A549 (cell line): ENCODE measurements around the gene RASA2. TPM values are rescaled to one million over a fixed set of nuclear protein-coding genes. Genes with fewer than 3 reads are reported as not detected.
"Not testable (repeated sequence)": the region's sequence is repeated elsewhere in the genome, so short reads cannot be mapped to it uniquely, and the experiment has no call there.

Source experiments
- ATAC-seq, 2 experiments: fragments of 200-7000 bp in 1 of 2; fragments of >200 bp in 1 of 2; cut with Nextera tagmentation in 1 of 2; cut with Tn5 transposase in 1 of 2; 3 replicates each; pipeline versions ENCODE4 v1.8.0 to v1.9.1; 2018 to 2020; ENCODE audit warnings: mild to moderate bottlenecking in 1 of 2, moderate library complexity in 1 of 2
- CTCF ChIA-PET: fragments of 300-600 bp; sonication (Branson Sonifier 250); formaldehyde crosslinking; extraction: SDS; loops from one replicate; lab custom pipeline; 2021; ENCODE audit warnings: antibody characterized with exemption, inconsistent platforms; lab: Yijun Ruan, JAX
- POLR2A ChIA-PET: fragments of 350-600 bp; formaldehyde crosslinking; extraction: SDS; loops from one replicate; lab custom pipeline; 2021; ENCODE audit warnings: antibody characterized with exemption, inconsistent platforms; lab: Yijun Ruan, JAX
- DNase-seq, 2 experiments: peaks; one replicate each; pipeline versions ENCODE4 v3.0.0 to v3.0.0-alpha.2; 2011 to 2016; ENCODE audit warnings: low read depth in 1 of 2, low spot score in 1 of 2
- FAIRE-seq: peaks from 2 replicates; lab custom pipeline; 2011; peaks lifted over from hg19 to GRCh38; lab: Jason Lieb, UNC
- H3K27ac ChIP-seq, 2 experiments: fragments of >200 bp; sonication (Bioruptor Twin); formaldehyde crosslinking; 3 replicates each; pipeline ENCODE4 v1.5.1; 2016 to 2017
- H3K4me1 ChIP-seq: fragments of >200 bp; sonication (Bioruptor Twin); formaldehyde crosslinking; 3 replicates; pipeline ENCODE4 v1.6.1; 2016
- H3K4me2 ChIP-seq: fragments of >200 bp; sonication (Bioruptor Twin); formaldehyde crosslinking; 3 replicates; pipeline ENCODE4 v1.6.1; 2016
- H3K4me3 ChIP-seq: fragments of >200 bp; sonication (Bioruptor Twin); formaldehyde crosslinking; 3 replicates; pipeline ENCODE4 v1.5.1; 2016
- H3K9me3 ChIP-seq: fragments of >200 bp; sonication (Bioruptor Twin); formaldehyde crosslinking; 3 replicates; pipeline ENCODE4 v1.6.1; 2016
- BHLHE40 ChIP-seq: IDR thresholded peaks from 2 replicates; pipeline ENCODE4 v1.6.1; 2012; ENCODE audit warnings: low read depth, low read length, inconsistent platforms
- CBX2 ChIP-seq: fragments of 200-600 bp; sonication (generic); IDR thresholded peaks from 2 replicates; pipeline ENCODE4 v1.6.1; 2016; ENCODE audit warnings: low read depth, mild to moderate bottlenecking, borderline replicate concordance
- CHD2 ChIP-seq: fragments of 150-350 bp; IDR thresholded peaks from 2 replicates; pipeline ENCODE4 v1.6.1; 2014; ENCODE audit warnings: low read length; ENCODE audit not compliant: partially characterized antibody
- EP300 ChIP-seq, 2 experiments: fragments of >200 bp; sonication (Bioruptor Twin); formaldehyde crosslinking; IDR thresholded peaks; 2 replicates in 1 of 2; 3 replicates in 1 of 2; pipeline ENCODE4 v1.6.1; 2016 to 2017
- FOXS1 ChIP-seq: fragments of 250-450 bp; sonication (Bioruptor Pico); IDR thresholded peaks from 2 replicates; pipeline ENCODE4 v1.5.0; 2020; ENCODE audit warnings: mild to moderate bottlenecking, moderate library complexity
- HEYL ChIP-seq: fragments of 250-450 bp; sonication (Bioruptor Pico); IDR thresholded peaks from 2 replicates; pipeline ENCODE4 v1.8.0; 2021; ENCODE audit warnings: mild to moderate bottlenecking, moderate library complexity
- JUNB ChIP-seq: fragments of >200 bp; sonication (Bioruptor Twin); formaldehyde crosslinking; IDR thresholded peaks from 2 replicates; pipeline ENCODE4 v1.6.1; 2016
- MAFK ChIP-seq: fragments of 450-650 bp; IDR thresholded peaks from 2 replicates; pipeline ENCODE4 v1.6.1; 2014; ENCODE audit not compliant: partially characterized antibody
- RARB ChIP-seq: fragments of 250-450 bp; sonication (Bioruptor Pico); IDR thresholded peaks from 2 replicates; pipeline ENCODE4 v1.8.0; 2021; ENCODE audit warnings: mild to moderate bottlenecking, moderate library complexity
- WGBS: methylation state at CpG from one replicate; pipeline ENCODE4 v1.1.6; 2017; ENCODE audit errors: missing lambda C conversion rate; 5-methylcytosine and 5-hydroxymethylcytosine counted together
- polyA plus RNA-seq, 4 experiments: library from polyadenylated mRNA; depleted of rRNA in 3 of 4; stranded (reverse); fragments of >200 nt; fragmentation: RNase III in 1 of 4; extraction: RNeasy Plus Mini Kit Qiagen cat#74134 plus additional on column Dnase treatment in 1 of 4; gene quantifications; 2 replicates in 3 of 4; 3 replicates in 1 of 4; pipeline ENCODE4 v1.2.3, GENCODE V29; 2011 to 2017
- TF ChIP-seq, protein P1 (sequence below): fragments of 250-450 bp; sonication (Bioruptor Pico); IDR thresholded peaks from 2 replicates; pipeline ENCODE4 v1.5.0; 2020; ENCODE audit warnings: low read depth, mild to moderate bottlenecking, moderate library complexity
- TF ChIP-seq, protein P2 (sequence below): IDR thresholded peaks from 2 replicates; pipeline ENCODE4 v1.6.1; 2012; ENCODE audit warnings: low read depth, borderline replicate concordance
- TF ChIP-seq, protein P3 (sequence below): fragments of 450-650 bp; IDR thresholded peaks from 2 replicates; pipeline ENCODE4 v1.6.1; 2014; ENCODE audit warnings: antibody characterized with exemption
- TF ChIP-seq, protein P4 (sequence below): fragments of >200 bp; sonication (Bioruptor Twin); formaldehyde crosslinking; IDR thresholded peaks from 3 replicates; pipeline ENCODE4 v1.5.1; 2016
- TF ChIP-seq, protein P5 (sequence below): IDR thresholded peaks from 2 replicates; pipeline ENCODE4 v1.6.1; 2012
- TF ChIP-seq, protein P6 (sequence below): fragments of 150-350 bp; IDR thresholded peaks from 2 replicates; pipeline ENCODE4 v1.6.1; 2014; ENCODE audit warnings: low read depth, mild to moderate bottlenecking, low read length

RASA2 gene
- polyA plus RNA-seq, 2 of the 4 experiments (the other 2 are of a cell fraction) = 6.7 to 12.0 TPM

DNA sequence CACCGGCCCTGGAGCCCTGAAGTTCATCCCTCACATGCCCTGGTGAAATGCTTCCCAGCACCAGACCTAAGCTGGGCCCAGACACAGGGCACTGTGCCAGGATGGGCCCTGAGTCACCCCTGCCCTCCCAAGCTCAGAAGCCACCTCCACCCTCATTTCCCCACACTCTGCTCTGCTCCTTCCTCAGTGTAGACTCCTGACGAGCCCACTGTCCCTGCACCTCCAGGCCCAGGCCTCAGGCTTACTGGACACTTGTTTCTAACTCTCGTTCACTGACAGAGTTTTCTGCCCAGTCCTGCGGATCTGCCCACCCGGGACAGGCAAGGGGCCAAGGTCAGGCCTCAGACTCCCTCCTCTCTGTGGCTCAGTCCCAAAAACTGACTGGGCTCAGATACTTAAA, 138.7 kb downstream of the RASA2 start:
- ATAC-seq (peak; percentile 65 to 73), DNase-seq (peak in 1 of 2 experiments; percentile 17), FAIRE-seq (no peak)
- CTCF ChIA-PET = interaction anchor here (1.2 kb wide), 1 partner anchor 19 kb away, joined by 4 read pairs; no protein-coding TSS in a partner anchor
- Histone ChIP-seq H3K9me3 (0 out of 3 replicates have a peak, but pooled peaks cover 4% of the 10 kb centered on the region), H3K4me1 (peaks cover 6% of the 10 kb centered on the region; the same call in 1 of the 3 replicates), H3K27ac (peak overlapping the region in 1 of 2 experiments; percentile 44; a peak in 2 of 6 replicates), H3K4me2 (no peak overlapping the region), H3K4me3 (no peak overlapping the region)
- TF ChIP-seq, protein P1, sequence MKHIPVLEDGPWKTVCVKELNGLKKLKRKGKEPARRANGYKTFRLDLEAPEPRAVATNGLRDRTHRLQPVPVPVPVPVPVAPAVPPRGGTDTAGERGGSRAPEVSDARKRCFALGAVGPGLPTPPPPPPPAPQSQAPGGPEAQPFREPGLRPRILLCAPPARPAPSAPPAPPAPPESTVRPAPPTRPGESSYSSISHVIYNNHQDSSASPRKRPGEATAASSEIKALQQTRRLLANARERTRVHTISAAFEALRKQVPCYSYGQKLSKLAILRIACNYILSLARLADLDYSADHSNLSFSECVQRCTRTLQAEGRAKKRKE (CRISPR knock-in tag) = no peak
- TF ChIP-seq EP300 (IDR thresholded peaks at IDR 0.05) (no peak), CHD2 (no peak), JUNB (no peak), HEYL (CRISPR knock-in tag) (no peak), CBX2 (no peak), RARB (CRISPR knock-in tag) (no peak), FOXS1 (CRISPR knock-in tag) (no peak), BHLHE40 (no peak)
- TF ChIP-seq, protein P2, sequence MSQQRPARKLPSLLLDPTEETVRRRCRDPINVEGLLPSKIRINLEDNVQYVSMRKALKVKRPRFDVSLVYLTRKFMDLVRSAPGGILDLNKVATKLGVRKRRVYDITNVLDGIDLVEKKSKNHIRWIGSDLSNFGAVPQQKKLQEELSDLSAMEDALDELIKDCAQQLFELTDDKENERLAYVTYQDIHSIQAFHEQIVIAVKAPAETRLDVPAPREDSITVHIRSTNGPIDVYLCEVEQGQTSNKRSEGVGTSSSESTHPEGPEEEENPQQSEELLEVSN = no peak
- TF ChIP-seq, protein P3, sequence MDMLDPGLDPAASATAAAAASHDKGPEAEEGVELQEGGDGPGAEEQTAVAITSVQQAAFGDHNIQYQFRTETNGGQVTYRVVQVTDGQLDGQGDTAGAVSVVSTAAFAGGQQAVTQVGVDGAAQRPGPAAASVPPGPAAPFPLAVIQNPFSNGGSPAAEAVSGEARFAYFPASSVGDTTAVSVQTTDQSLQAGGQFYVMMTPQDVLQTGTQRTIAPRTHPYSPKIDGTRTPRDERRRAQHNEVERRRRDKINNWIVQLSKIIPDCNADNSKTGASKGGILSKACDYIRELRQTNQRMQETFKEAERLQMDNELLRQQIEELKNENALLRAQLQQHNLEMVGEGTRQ = no peak
- TF ChIP-seq, protein P4, sequence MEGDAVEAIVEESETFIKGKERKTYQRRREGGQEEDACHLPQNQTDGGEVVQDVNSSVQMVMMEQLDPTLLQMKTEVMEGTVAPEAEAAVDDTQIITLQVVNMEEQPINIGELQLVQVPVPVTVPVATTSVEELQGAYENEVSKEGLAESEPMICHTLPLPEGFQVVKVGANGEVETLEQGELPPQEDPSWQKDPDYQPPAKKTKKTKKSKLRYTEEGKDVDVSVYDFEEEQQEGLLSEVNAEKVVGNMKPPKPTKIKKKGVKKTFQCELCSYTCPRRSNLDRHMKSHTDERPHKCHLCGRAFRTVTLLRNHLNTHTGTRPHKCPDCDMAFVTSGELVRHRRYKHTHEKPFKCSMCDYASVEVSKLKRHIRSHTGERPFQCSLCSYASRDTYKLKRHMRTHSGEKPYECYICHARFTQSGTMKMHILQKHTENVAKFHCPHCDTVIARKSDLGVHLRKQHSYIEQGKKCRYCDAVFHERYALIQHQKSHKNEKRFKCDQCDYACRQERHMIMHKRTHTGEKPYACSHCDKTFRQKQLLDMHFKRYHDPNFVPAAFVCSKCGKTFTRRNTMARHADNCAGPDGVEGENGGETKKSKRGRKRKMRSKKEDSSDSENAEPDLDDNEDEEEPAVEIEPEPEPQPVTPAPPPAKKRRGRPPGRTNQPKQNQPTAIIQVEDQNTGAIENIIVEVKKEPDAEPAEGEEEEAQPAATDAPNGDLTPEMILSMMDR = no peak
- TF ChIP-seq, protein P5, sequence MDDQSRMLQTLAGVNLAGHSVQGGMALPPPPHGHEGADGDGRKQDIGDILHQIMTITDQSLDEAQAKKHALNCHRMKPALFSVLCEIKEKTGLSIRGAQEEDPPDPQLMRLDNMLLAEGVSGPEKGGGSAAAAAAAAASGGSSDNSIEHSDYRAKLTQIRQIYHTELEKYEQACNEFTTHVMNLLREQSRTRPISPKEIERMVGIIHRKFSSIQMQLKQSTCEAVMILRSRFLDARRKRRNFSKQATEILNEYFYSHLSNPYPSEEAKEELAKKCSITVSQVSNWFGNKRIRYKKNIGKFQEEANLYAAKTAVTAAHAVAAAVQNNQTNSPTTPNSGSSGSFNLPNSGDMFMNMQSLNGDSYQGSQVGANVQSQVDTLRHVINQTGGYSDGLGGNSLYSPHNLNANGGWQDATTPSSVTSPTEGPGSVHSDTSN = no peak
- TF ChIP-seq, protein P6, sequence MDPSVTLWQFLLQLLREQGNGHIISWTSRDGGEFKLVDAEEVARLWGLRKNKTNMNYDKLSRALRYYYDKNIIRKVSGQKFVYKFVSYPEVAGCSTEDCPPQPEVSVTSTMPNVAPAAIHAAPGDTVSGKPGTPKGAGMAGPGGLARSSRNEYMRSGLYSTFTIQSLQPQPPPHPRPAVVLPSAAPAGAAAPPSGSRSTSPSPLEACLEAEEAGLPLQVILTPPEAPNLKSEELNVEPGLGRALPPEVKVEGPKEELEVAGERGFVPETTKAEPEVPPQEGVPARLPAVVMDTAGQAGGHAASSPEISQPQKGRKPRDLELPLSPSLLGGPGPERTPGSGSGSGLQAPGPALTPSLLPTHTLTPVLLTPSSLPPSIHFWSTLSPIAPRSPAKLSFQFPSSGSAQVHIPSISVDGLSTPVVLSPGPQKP = no peak
- whole genome bisulfite sequencing = 70% methylated on average over 3 of the region's 5 CpGs
- POLR2A ChIA-PET = no interaction called here

DNA sequence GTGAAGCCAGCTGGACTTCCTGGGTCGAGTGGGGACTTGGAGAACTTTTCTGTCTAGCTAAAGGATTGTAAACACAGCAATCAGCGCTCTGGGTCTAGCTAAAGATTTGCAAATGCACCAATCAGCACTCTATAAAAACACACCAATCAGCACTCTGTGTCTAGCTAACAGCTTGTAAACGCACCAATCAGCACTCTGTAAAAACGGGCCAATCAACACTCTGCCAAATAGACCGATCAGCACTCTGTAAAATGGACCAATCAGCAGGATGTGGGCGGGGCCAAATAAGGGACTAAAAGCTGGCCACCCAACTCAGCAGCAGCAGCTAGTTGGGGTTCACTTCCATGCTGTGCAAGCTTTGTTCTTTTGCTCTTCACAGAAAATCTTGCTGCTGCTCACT, 141.5 kb downstream of the RASA2 start:
- H3K4me1 ChIP-seq, H3K4me3 ChIP-seq, H3K27ac ChIP-seq, DNase-seq, FAIRE-seq, ATAC-seq, H3K4me2 ChIP-seq, H3K9me3 ChIP-seq, POLR2A ChIA-PET: not testable (repeated sequence)
- TF ChIP-seq MAFK = peak; percentile 28
- WGBS = 32% methylated on average over 6 of the region's 6 CpGs
- CTCF ChIA-PET = interaction anchor here (0.7 kb wide), 1 partner anchor 17 kb away, joined by 3 read pairs; no protein-coding TSS in a partner anchor

DNA sequence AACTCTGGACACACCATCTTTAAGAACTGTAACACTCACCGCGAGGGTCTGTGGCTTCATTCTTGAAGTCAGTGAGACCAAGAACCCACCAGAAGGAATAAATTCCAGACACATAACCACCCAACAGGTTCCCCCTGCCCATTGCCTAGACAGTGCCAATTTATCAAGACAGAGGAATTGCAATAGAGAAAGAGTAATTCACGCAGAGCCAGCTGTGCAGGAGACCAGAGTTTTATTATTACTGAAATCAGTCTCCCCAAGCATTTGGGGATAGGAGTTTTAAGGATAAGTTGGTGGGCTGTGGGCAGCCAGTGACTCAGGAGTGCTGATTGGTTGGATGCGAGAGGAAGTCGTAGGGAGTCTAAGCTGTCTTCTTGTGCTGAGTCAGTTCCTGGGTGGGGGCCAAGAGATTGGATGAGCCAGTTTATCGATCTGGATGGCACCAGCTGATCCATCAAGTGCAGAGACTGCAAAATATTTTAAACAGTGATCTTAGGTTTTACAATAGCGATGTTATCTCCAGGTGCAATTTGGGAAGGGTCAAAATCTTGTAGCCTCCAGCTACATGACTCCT, 142.1 kb downstream of the RASA2 start:
- not testable (repeated sequence) for FAIRE-seq

More for the DNA sequence above, 142.1 kb downstream of the RASA2 start:
- H3K27ac ChIP-seq, ATAC-seq, H3K4me1 ChIP-seq, H3K4me3 ChIP-seq, H3K9me3 ChIP-seq, H3K4me2 ChIP-seq, DNase-seq, POLR2A ChIA-PET: not testable (repeated sequence)
- CTCF ChIA-PET = interaction anchor here (0.7 to 0.9 kb wide), 2 partner anchors 16 to 325 kb away, joined by 3 read pairs; no protein-coding TSS in a partner anchor
- 73% methylated on average over 7 of the region's 7 CpGs for WGBS
